Kidney glomerular epithelial cell (primary cell): ENCODE data around the gene MAN1B1.
A peak's percentile ranks its signal among the peaks of the same experiment; 100 is the strongest.
"Not testable (repeated sequence)": the region's sequence is repeated elsewhere in the genome, so short reads cannot be mapped to it uniquely, and the experiment has no call there.

Experiments
- DNase-seq: peaks from one replicate; lab custom pipeline; 2025; lab: John Stamatoyannopoulos, UW

The MAN1B1 gene

GRCh38 chr9:137127301-137128157 is 40.7 kb downstream of the MAN1B1 start:
- no peak for DNase-seq

DNA sequence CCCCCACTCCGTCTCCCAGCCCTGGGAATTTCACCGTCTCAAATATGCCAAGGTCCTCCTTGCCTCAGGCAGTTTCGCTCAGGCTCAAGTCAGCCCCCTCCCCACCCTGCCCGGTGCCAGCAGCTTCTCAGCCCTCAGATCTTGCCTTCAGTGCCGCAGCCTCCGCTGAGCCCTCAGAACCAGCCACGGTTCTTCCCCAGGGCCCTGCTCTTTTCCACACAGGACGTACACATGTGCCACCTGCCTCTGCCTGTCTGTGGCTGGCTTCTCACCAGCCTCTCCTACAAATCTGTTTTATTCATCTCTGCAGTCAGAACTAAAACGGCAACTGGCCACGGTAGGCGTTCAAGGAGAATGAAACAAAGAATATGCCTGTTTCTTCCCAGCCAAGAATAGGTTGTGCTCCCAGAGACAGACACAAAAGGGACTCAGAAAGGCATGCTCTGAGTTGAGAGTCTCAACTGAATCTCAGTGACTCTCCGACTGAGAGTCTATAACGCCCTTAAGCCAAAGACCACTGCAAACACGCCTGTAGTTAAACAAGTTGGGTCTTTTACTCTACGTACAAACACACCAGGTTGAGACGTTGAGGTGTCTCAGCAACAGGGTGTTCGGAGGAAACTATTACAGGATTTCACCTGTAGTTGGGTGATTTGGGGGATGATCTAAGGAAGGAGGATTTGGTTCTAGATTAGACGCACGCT is 41.5 kb downstream of the MAN1B1 start:
- no peak for DNase-seq

GRCh38 chr9:137128862-137129455 is 42.2 kb downstream of the MAN1B1 start:
- DNase-seq = peak; percentile 10

GRCh38 chr9:137129456-137130175 is 42.8 kb downstream of the MAN1B1 start:
- DNase-seq = peak; percentile 85

GRCh38 chr9:137130176-137130755 is 43.5 kb downstream of the MAN1B1 start:
- DNase-seq = no peak

- no peak for DNase-seq
Measured at GRCh38 chr9:137134191-137134590, 47.4 kb downstream of the MAN1B1 start.

DNA sequence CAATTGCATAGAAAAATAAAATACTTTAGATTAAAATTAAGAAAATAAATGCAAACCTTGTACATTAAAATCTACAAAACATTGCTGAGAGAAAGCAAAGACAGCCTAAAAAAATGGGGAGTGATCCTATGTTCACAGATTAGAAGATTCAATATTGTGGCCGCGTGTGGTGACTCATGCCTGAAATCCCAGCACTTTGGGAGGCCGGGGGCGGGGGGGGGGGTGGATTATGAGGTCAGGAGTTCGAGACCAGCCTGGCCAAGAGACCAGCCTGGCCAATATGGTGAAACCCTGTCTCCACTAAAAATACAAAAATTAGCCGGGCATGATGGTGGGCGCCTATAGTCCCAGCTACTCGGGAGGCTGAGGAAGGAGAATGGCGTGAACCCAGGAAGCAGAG is 48.4 kb downstream of the MAN1B1 start:
- DNase-seq = not testable (repeated sequence)

- DNase-seq = no peak
Measured at GRCh38 chr9:137136261-137136880, 49.6 kb downstream of the MAN1B1 start.

- no peak for DNase-seq
Measured at GRCh38 chr9:137136881-137137607, 50.3 kb downstream of the MAN1B1 start.

DNA sequence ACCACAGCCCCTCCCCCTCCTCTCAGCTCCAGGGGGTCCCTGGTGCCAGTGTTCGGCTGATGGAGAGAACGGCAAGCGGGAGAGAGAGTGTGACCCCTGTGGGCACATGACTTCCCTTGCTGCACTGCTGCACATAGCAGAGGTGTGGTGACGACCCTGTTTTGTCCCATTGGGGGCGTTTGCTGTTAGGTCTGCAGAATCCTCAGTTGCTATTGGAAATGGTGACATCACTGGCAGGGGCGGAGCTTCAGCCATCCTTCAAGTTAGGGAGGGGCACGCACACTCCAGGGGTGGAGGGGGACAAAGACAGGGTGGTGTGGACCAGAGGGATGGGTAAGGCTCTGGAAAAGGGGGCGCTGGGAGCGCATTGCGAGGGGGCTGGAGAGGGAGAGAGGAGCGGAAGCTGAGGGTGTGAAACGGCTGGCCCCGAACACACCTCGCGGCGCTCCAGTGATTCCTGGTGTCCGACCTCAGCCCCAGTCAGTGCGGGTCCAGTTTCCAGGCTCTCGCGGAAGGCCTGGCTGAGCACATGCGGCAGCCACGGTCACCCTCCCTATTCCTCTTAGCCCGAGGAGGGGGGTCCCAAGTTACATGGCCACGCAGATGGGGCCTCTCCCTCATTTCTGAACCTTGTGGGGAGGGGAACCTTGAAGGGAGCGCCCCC is 51.4 kb downstream of the MAN1B1 start:
- DNase-seq = no peak

DNA sequence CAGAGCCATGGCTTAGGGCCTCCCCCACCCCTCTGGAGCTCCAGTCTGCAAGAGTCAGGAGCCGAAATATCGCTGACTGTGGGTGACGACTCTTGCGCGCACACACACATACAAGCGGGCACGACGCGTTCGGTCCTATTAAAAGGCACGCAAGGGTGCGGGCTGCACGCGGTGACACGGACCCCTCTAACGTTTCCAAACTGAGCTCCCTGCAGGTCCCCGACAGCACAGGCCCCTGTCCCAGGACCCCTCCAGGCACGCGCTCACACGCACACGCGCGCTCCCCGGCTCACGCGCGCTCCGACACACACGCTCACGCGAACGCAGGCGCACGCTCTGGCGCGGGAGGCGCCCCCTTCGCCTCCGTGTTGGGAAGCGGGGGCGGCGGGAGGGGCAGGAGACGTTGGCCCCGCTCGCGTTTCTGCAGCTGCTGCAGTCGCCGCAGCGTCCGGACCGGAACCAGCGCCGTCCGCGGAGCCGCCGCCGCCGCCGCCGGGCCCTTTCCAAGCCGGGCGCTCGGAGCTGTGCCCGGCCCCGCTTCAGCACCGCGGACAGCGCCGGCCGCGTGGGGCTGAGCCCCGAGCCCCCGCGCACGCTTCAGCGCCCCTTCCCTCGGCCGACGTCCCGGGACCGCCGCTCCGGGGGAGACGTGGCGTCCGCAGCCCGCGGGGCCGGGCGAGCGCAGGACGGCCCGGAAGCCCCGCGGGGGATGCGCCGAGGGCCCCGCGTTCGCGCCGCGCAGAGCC is 52.1 kb downstream of the MAN1B1 start, which contains the start of gene GRIN1:
GRIN1 (plus strand) TSS at position 433 of the 746 bp plus-strand sequence. CDS start 333 bp downstream, outside the sequence.
- no peak for DNase-seq

GRCh38 chr9:137139468-137140150 is 52.8 kb downstream of the MAN1B1 start:
- DNase-seq = no peak

- no peak for DNase-seq
Measured at GRCh38 chr9:137140151-137141012, 53.6 kb downstream of the MAN1B1 start.

DNA sequence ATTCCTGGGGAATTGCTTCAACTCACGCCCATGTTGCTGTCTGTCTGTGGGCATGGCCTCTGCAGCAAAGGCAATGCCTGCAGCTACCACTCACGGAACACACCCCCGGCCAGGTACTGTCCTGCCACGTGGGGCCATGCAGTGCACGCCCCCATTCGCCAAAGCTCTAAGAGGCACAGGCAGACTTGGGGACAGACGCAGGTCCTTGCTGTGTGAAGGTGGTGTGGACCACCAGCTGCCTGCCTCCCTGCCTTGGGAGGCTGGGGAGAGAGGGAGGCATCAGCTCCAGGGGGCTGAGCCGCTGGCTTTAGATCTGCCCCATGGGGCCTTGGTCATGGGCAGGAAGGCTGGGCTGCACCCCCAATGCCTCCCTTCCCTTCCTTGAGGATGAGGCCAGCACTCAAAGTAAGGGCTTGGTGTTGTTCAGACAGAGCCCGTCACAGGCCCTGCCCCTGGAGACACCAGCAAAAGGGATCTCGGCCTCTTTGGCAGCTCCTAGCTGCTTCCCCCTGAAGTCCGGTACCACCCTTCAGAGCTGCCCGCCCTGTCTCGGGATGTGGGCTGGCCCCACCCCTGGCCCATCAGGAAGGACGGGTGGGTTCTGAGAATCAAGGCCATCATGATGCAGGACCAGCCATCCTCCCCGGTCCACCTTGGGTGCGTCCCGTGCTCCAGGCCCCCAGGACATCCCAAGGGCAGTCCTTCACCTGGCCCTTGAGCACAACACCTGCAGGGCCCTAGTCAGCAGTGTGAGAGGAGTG is 54.4 kb downstream of the MAN1B1 start:
- no peak for DNase-seq

DNA sequence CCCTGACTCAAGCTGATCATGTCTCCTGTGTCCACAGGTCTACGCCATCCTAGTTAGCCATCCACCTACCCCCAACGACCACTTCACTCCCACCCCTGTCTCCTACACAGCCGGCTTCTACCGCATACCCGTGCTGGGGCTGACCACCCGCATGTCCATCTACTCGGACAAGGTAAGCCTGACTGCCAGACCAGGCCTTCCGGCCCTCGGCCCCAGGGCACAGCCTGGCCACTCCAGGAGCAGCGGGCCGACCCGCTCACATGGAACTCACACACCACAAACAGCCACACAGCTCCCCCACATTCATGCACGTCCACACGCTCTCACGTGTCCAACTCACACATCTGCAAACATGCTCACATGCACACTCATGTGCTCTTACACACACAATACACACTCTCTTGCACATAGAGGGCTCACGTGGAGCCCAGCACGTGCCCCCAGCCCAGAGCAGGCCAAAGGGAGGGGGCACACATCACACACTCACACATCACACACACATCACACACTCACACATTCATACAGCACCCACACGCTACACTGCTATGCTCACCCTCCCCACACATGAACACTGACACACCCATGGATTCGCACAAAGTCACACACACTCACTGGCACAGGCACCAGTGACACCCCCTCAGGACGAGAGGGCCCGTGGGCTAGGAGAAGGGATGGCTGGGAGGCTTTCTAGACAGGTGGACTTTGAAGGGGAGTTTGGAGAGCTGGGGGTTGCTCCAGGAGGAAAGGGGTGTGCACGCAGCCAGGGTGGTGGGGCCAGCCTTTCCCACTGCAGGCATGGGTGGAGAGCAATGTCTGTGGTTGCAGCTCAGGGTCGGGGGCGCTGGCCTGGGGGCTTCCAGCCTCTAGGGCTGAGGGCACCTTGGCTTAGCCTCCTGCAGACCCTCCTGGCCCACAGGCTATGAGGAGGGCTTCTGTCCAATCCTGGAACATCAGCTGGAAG is 55.5 kb downstream of the MAN1B1 start:
- no peak for DNase-seq

GRCh38 chr9:137143459-137143858 is 56.7 kb downstream of the MAN1B1 start:
- DNase-seq = no peak
